Activated CD4-positive, alpha-beta T cell treated with anti-CD3 and anti-CD28 coated beads for 4 hours (primary cell): ENCODE measurements around the gene MED22.
"Not testable (repeated sequence)": the region's sequence is repeated elsewhere in the genome, so short reads cannot be mapped to it uniquely, and the experiment has no call there.

Experiments
- DNase-seq, 2 donors: peaks; one replicate each; pipeline ENCODE4 v3.0.0-alpha.2; 2020

The MED22 gene

GRCh38 chr9:133304158-133304470, 43.8 kb downstream of the MED22 start:
- DNase-seq, result no peak

- no peak for DNase-seq
Measured at GRCh38 chr9:133303266-133304157, 44.4 kb downstream of the MED22 start.

GRCh38 chr9:133301253-133302230, 46.4 kb downstream of the MED22 start:
- DNase-seq, result no peak

DNA sequence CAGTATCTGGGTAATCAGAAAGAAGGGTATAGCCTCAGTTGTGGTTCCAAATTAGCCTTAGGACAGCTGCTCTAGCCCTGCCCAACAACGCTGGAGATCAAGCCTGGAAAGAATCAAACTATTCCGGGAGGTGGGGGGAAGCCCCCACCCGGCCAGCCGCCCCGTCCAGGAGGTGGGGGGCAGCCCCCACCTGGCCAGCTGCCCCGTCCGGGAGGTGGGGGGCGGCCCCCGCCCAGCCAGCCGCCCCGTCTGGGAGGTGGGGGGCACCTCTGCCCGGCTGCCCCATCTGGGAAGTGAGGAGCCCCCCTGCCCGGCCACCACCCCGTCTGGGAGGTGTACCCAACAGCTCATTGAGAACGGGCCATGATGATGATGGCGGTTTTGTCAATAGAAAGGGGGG, 47.9 kb downstream of the MED22 start:
- DNase-seq, result not testable (repeated sequence)

GRCh38 chr9:133294257-133294656, 53.7 kb downstream of the MED22 start:
- no peak for DNase-seq

DNA sequence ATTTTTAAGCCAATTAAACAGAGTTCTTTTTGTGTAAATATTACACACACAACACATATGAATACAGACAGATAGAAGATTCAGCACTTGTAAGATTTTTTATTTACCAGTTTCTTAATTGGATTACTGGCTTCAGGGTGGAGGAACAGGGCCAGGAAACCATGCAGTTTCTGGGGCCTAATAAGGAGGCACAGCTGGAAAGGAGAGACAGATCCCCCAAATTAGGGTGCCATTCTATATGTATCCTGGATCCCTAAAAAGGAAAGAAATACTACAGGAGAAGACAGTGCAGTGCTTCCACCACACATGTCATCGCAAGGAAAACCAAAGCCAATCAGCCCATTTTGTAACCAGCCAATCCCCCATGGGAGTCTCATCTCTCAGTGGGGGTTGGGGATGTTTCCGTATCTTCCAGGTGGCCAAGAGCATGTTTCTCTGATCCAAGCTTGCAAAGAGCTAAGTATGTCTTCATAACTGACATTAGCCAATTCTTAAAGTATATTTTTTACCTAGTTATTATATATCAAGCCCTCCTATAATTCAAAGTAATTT, 57.1 kb downstream of the MED22 start:
- DNase-seq, result no peak
